ENCODE results near the gene KY.
A peak's percentile ranks its signal among the peaks of the same experiment; 100 is the strongest.

Gene KY, protein sequence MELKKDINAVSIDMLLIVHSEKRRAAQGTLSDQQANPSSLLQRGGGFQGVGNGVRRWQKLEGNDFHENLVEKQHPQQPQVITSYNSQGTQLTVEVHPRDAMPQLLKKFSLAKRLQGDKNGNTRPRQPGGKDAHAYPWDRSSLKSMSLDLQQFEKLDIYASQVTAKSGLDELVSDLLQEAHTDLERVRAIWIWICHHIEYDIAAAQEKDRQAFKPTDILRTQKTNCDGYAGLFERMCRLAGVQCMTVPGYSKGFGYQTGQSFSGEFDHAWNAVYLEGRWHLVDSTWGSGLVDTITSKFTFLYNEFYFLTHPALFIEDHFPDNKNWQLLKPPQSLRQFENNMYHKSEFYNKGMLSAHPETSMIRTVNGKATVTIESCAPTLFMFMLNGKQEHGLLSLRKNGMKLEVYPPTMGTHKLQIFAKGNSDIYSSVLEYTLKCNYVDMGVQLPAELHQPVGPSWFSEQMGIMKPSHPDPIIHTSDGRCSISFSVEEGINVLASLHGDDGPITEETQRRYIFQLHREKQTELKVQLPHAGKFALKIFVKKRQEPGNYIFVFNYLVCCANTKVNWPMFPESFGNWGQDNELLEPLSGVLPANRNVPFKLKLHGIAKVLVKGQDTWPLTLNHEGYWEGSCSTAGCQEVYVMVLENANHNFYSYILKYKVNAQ

DNA sequence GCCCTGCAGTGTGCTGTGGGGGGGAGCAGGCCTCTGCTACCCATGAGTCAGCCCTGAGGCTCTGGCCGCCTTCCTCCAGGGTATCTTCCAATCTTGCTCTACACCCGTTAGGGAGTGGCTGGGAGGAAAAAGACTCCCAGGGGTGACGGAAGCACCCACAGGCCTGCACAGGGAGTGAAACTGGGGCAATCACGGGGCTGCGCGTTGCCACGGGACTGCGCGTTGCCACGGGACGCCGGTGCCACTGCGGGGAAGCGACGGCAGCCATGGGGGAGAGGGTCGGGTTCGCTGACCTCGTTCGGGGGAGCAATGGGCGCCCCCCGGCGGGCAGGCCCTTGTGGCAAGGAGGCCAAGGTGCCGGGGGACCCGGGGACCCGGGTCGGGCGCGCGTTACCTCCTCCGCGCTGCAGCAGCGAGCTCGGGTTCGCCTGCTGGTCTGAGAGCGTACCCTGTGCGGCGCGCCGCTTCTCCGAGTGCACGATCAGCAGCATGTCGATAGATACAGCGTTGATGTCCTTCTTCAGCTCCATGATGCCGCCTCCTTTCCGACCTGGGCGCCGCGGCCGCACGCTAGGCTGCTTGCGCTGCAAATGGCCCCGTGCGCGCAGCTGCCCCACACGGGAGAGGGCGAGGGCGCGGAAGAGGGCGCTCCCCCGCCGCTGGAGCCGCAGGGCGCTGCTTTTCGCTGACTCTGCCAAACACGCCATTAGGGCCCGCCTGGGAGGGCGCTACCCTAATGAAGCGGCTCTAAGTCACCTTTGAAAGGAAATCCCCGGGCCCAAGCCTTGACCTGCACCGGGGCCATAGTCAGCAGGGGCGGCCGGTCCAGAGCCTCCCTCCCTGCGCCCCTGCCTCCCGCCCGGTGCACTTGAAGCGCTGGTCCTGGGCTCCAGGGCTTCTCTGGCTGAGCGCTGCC lies at the start of gene KY:
Gene KY, minus strand, starts transcription at position 592 of the 916 bp plus-strand sequence. Its CDS starts 62 bp downstream, at position 530.
- Histone ChIP-seq H3K4me1 (ENCODE audit: low read length) (no peaks in the 10 kb centered on the region), H2AFZ (ENCODE audit: low read length) (peak within 1 kb of the TSS; percentile 92), H3K9me2 (replicated peaks; ENCODE audit: insufficient read depth, low read length) (no peaks in the 10 kb centered on the region), H3F3A (ENCODE audit: insufficient read depth, low read length) (peaks cover 6% of the 10 kb centered on the region; the same call in 1 of the 2 replicates), H3K9ac (ENCODE audit: low read length) (peak within 1 kb of the TSS; percentile 60), H3K79me2 (ENCODE audit: low read length) (no peaks in the 10 kb centered on the region), H3K27me3 (replicated peaks; ENCODE audit: insufficient read depth, low read length) (no peaks in the 10 kb centered on the region), H4K20me1 (ENCODE audit: insufficient read depth, low read length) (no peaks in the 10 kb centered on the region), H3K27ac (ENCODE audit: low read length) (peak within 1 kb of the TSS; percentile 59; the same call in 1 of the 2 replicates), H3K9me3 (replicated peaks; ENCODE audit: insufficient read depth, low read length) (no peaks in the 10 kb centered on the region), H3K4me3 (ENCODE audit: low read length) (peak within 1 kb of the TSS; percentile 69), H3K4me2 (ENCODE audit: low read depth, low read length) (peak within 1 kb of the TSS; percentile 97), H3K36me3 (replicated peaks; ENCODE audit: insufficient read depth, low read length) (no peaks in the 10 kb centered on the region)
- DNase-seq: peak; percentile 80
- peak; percentile 35 for TF ChIP-seq CTCF (IDR thresholded peaks at IDR 0.05; ENCODE audit: low read length)
- no peak for TF ChIP-seq EZH2phosphoT487 (IDR thresholded peaks at IDR 0.05; ENCODE audit: low read length)
- TF ChIP-seq EZH2 (optimal IDR thresholded peaks at IDR 0.05; ENCODE audit: low read depth, low read length): no peak

DNA sequence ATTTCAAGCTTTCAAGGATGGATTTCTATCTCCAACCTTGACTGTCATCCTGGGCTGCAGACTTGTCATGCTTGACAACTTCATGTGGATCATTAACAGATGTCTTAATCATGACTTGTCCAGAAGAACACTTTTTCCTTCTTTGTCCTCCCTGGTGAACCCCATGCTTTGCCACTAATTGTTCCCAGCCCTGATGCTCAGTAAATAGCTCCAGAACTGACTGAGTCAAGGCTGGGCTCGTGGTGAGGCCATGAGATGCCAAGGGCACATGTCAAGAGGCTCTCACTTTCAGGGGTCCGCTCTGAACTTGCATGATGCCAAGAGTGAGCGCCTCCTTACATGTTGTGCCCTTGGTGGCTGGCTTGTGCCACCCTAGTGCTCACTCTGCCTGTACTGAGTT lies 48.9 kb upstream of the KY start:
- Histone ChIP-seq H3K79me2 (ENCODE audit: low read length) (no peaks in the 10 kb centered on the region), H3K4me1 (ENCODE audit: low read length) (no peaks in the 10 kb centered on the region), H3K9me2 (replicated peaks; ENCODE audit: insufficient read depth, low read length) (no peaks in the 10 kb centered on the region), H4K20me1 (ENCODE audit: insufficient read depth, low read length) (no peaks in the 10 kb centered on the region), H3K4me3 (ENCODE audit: low read length) (no peak overlapping the region), H3K4me2 (ENCODE audit: low read depth, low read length) (no peak overlapping the region), H3F3A (ENCODE audit: insufficient read depth, low read length) (no peaks in the 10 kb centered on the region), H3K9ac (ENCODE audit: low read length) (no peak overlapping the region), H3K27me3 (replicated peaks; ENCODE audit: insufficient read depth, low read length) (no peaks in the 10 kb centered on the region), H2AFZ (ENCODE audit: low read length) (no peak overlapping the region), H3K27ac (ENCODE audit: low read length) (no peak overlapping the region), H3K36me3 (replicated peaks; ENCODE audit: insufficient read depth, low read length) (no peaks in the 10 kb centered on the region), H3K9me3 (replicated peaks; ENCODE audit: insufficient read depth, low read length) (no peaks in the 10 kb centered on the region)
- TF ChIP-seq CTCF (IDR thresholded peaks at IDR 0.05; ENCODE audit: low read length): no peak
- no peak for TF ChIP-seq EZH2phosphoT487 (IDR thresholded peaks at IDR 0.05; ENCODE audit: low read length)
- no peak for TF ChIP-seq EZH2 (optimal IDR thresholded peaks at IDR 0.05; ENCODE audit: low read depth, low read length)
- DNase-seq: no peak

GRCh38 chr3:134699141-134699711 lies 48.4 kb upstream of the KY start:
- DNase-seq: no peak

More at GRCh38 chr3:134699141-134699711, 48.4 kb upstream of the KY start:
- no peak overlapping the region for H3K9ac ChIP-seq (ENCODE audit: low read length)
- no peak overlapping the region for H3K4me2 ChIP-seq (ENCODE audit: low read depth, low read length)
- no peaks in the 10 kb centered on the region for H4K20me1 ChIP-seq (ENCODE audit: insufficient read depth, low read length)
- no peaks in the 10 kb centered on the region for H3K79me2 ChIP-seq (ENCODE audit: low read length)
- H3K27me3 ChIP-seq (replicated peaks; ENCODE audit: insufficient read depth, low read length): no peaks in the 10 kb centered on the region
- H3K27ac ChIP-seq (ENCODE audit: low read length): no peak overlapping the region
- no peak overlapping the region for H2AFZ ChIP-seq (ENCODE audit: low read length)
- H3K9me2 ChIP-seq (replicated peaks; ENCODE audit: insufficient read depth, low read length): no peaks in the 10 kb centered on the region
- H3F3A ChIP-seq (ENCODE audit: insufficient read depth, low read length): no peaks in the 10 kb centered on the region
- TF ChIP-seq EZH2phosphoT487 (IDR thresholded peaks at IDR 0.05; ENCODE audit: low read length) (no peak), CTCF (IDR thresholded peaks at IDR 0.05; ENCODE audit: low read length) (no peak), EZH2 (optimal IDR thresholded peaks at IDR 0.05; ENCODE audit: low read depth, low read length) (no peak)
- no peaks in the 10 kb centered on the region for H3K36me3 ChIP-seq (replicated peaks; ENCODE audit: insufficient read depth, low read length)
- no peak overlapping the region for H3K4me3 ChIP-seq (ENCODE audit: low read length)
- no peaks in the 10 kb centered on the region for H3K4me1 ChIP-seq (ENCODE audit: low read length)
- no peaks in the 10 kb centered on the region for H3K9me3 ChIP-seq (replicated peaks; ENCODE audit: insufficient read depth, low read length)
